GM19035 (cell line): ENCODE measurements around the gene PHGDH.

Experiments used
- ATAC-seq: cut with Tn5 transposase; IDR thresholded peaks from one replicate; pipeline ENCODE4 v1.9.1; 2021; ENCODE audit not compliant: unreplicated experiment

PHGDH gene

GRCh38 chr1:119758584-119758983, 46.9 kb downstream of the PHGDH start:
- ATAC-seq, result no peak

- no peak for ATAC-seq
Observed at GRCh38 chr1:119762409-119762808, 50.7 kb downstream of the PHGDH start.

GRCh38 chr1:119762953-119763352, 51.2 kb downstream of the PHGDH start:
- no peak for ATAC-seq

GRCh38 chr1:119764220-119764619, 52.5 kb downstream of the PHGDH start:
- ATAC-seq, result no peak

GRCh38 chr1:119766374-119766794, 54.6 kb downstream of the PHGDH start:
- ATAC-seq, result no peak

- no peak for ATAC-seq
Observed at GRCh38 chr1:119767486-119767885, 55.8 kb downstream of the PHGDH start.

GRCh38 chr1:119768778-119769177, 57.0 kb downstream of the PHGDH start, which contains the start of gene HMGCS2:
HMGCS2 (minus strand) TSS chr1:119768905; CDS start chr1:119768844, 61 bp downstream.
- no peak for ATAC-seq

- ATAC-seq, result no peak
Observed at GRCh38 chr1:119771016-119771415, 59.3 kb downstream of the PHGDH start.

GRCh38 chr1:119771770-119772169, 60.0 kb downstream of the PHGDH start:
- no peak for ATAC-seq

GRCh38 chr1:119772298-119772697, 60.6 kb downstream of the PHGDH start:
- no peak for ATAC-seq

GRCh38 chr1:119773711-119774241, 62.0 kb downstream of the PHGDH start:
- no peak for ATAC-seq

GRCh38 chr1:119774746-119775490, 63.2 kb downstream of the PHGDH start:
- ATAC-seq, result no peak

GRCh38 chr1:119778359-119778758, 66.6 kb downstream of the PHGDH start:
- ATAC-seq, result no peak

- ATAC-seq, result no peak
Observed at GRCh38 chr1:119778886-119779560, 67.3 kb downstream of the PHGDH start.

GRCh38 chr1:119779869-119780356, 68.2 kb downstream of the PHGDH start:
- no peak for ATAC-seq

GRCh38 chr1:119781434-119782210, 69.9 kb downstream of the PHGDH start:
- no peak for ATAC-seq

- ATAC-seq, result no peak
Observed at GRCh38 chr1:119782631-119783325, 71.0 kb downstream of the PHGDH start.

- ATAC-seq, result no peak
Observed at GRCh38 chr1:119783354-119784185, 71.8 kb downstream of the PHGDH start.

- no peak for ATAC-seq
Observed at GRCh38 chr1:119784191-119784781, 72.6 kb downstream of the PHGDH start.
